SH-SY5Y (cell line): Measurements from ENCODE around the gene TEX19.

Experiments
- GATA2 ChIP-seq: IDR thresholded peaks from 2 replicates; pipeline ENCODE4 v1.6.1; 2011; ENCODE audit warnings: mild to moderate bottlenecking, low read depth, low read length
- GATA3 ChIP-seq: IDR thresholded peaks from 2 replicates; pipeline ENCODE4 v1.6.1; 2011; ENCODE audit warnings: low read depth, mild to moderate bottlenecking, low read length, moderate library complexity

- TF ChIP-seq GATA2, result no peak
- no peak for TF ChIP-seq GATA3
Measured at GRCh38 chr17:82385559-82386254, 26.7 kb downstream of the TEX19 start.
